ENCODE data around the gene PAPSS2.
"Not testable (repeated sequence)": the region's sequence is repeated elsewhere in the genome, so short reads cannot be mapped to it uniquely, and the experiment has no call there.

Gene PAPSS2

DNA sequence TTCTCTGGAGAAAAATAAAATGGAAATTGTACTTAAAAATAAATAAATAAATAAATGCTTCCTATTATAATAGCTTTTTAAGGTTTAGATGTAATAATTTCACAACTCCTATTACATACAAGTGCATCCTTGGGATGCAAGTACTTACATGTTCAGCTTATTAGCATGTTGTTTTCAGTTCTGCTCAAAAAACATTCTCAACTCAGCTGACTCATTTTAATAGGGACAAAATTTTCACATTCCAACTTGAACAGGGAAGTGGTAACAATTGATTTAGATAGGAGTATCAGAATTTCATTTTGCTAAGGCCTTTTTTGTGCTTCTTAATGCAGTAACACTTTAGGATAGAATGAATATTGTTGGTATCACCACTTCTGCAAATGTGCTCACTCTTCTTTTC is 16.7 kb upstream of the PAPSS2 start:
- DNase-seq (ENCODE audit: low read depth, low spot score) = no peak

- no peak for DNase-seq (ENCODE audit: low read depth, low spot score)
Observed at GRCh38 chr10:87643920-87644319, 15.8 kb upstream of the PAPSS2 start.

GRCh38 chr10:87644500-87644899 is 15.2 kb upstream of the PAPSS2 start:
- DNase-seq (ENCODE audit: low read depth, low spot score) = not testable (repeated sequence)

DNA sequence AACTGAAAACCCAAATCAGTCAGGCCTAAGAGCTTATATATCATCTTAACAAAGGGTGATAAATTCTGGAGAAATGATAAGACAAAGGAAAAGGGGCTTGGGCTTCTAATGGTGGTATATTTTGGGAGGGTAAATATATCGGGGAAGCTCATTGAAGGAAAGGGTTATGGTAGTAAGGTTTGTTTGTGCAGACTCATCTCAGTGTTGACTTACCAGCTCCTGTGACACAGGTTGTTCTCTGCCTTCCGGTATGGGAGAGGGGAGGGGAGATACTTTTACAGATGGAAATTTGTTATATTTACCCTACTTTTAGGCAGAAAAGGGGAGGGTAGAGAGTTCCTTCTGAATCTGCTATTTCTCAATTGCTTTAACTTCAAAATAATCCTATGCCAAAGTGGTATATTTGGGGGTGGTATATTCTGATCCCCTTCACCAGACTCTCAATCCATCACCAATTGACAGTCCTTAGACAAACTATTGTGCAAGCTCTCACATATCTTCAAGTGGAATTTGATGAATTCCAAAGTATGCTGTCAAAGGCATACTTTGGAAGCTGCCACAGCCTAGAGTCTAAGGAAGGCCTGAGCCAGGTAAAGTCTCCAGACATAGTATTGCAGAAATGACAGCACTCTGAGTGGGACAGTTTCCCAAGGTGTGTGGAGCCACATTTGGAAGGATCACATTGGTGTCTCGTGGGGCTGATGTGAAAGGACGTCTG is 13.3 kb upstream of the PAPSS2 start:
- DNase-seq (ENCODE audit: low read depth, low spot score) = no peak

DNA sequence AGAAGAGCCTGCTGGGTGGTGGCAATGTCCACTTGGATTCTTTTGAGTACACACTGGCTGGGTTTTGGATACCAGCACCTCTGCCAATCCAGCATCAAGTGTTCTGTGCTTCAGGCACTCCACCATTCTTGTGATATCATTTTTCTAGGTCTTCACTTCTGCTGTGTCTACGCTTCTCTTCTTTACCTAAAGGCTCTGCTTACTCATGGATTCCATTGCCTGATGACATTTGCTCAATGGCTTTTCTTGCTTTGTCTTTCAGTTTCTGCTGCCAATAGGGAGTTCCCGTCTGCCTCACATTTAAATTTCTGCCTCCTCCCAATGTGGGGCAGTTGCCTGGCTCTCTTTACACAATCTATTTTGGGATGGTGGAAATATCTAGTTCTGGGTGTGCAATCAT is 12.7 kb upstream of the PAPSS2 start:
- no peak for DNase-seq (ENCODE audit: low read depth, low spot score)

GRCh38 chr10:87650838-87651589 is 8.7 kb upstream of the PAPSS2 start:
- DNase-seq (ENCODE audit: low read depth, low spot score) = no peak

DNA sequence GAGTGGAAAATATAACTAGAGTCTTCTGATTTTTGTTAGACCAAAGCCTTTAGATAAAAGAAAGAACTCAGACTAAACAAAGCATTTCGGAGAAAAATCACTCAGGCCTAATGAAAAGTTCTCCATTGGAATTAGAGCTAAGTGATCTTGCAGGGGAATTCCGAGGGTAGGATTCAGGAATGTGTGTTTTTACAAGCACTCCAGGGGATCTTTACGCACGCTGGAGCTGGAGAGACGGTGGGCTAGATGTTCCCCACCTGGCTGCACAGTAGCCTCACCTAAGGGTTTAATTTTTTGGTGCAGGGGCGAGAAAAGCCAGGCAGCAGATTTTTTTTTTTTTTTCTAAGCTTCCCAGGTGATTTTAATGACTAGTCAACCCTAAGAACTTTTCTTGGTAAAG is 7.9 kb upstream of the PAPSS2 start:
- peak; percentile 24 for DNase-seq (ENCODE audit: low read depth, low spot score)

GRCh38 chr10:87652261-87652660 is 7.4 kb upstream of the PAPSS2 start:
- no peak for DNase-seq (ENCODE audit: low read depth, low spot score)

- DNase-seq (ENCODE audit: low read depth, low spot score) = no peak
Observed at GRCh38 chr10:87654212-87654611, 5.5 kb upstream of the PAPSS2 start.

DNA sequence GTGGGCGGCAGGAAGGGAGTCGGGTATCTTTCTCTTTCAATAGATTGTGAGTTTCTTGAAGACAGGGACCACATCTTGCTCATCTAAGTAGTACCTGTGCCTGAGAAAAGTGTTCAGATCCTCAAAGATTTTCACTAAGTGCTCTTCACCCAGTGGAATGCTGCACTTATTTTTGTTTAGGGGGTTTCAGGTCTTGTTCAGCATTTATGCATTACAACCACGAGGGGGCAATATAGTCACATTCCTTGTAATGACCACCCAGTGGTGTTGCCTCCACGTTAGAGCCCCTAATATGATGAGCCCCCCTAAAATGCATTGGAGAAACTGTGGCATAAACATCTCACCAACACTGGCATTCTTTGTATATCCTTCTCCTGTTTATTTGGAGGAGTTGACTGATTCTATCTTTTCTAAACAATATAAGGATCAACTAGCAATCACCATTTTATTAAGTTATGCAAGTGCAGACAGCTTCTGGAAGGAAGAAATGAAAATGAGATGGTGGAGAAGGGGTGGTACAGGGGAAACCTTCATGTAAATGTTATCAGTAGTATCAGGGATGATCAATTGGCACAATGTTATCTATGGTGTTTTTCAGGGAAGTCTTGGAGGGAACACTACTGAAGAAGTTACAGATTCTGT is 3.1 kb upstream of the PAPSS2 start:
- DNase-seq (ENCODE audit: low read depth, low spot score) = peak; percentile 66

GRCh38 chr10:87657371-87657770 is 2.3 kb upstream of the PAPSS2 start:
- peak; percentile 38 for DNase-seq (ENCODE audit: low read depth, low spot score)

DNA sequence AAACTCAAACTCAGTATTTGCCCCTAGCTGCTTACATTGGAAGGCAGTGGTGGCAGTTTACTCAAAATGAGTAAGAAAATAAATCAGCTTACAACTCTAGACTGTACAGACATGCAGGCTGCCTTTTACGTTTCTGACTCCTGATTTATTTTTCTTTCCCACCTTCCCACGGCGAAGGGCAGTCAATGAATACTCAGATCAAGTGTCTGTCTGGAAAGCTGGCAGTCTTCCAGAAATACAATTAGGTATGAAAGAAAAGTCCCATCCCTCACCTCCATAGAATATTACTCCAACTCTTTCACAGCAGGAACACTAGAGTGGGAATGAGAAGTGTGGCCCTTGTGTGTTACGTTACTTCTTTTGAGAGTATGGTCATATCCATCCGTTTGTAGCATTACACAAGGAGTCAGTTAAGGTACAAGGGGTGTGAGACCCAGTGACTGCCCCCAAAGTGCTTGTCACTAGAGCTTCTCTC is 1.3 kb upstream of the PAPSS2 start:
- DNase-seq (ENCODE audit: low read depth, low spot score) = peak; percentile 21

- no peak for DNase-seq (ENCODE audit: low read depth, low spot score)
Observed at GRCh38 chr10:87658858-87659555, 671 bp upstream of the PAPSS2 start.

DNA sequence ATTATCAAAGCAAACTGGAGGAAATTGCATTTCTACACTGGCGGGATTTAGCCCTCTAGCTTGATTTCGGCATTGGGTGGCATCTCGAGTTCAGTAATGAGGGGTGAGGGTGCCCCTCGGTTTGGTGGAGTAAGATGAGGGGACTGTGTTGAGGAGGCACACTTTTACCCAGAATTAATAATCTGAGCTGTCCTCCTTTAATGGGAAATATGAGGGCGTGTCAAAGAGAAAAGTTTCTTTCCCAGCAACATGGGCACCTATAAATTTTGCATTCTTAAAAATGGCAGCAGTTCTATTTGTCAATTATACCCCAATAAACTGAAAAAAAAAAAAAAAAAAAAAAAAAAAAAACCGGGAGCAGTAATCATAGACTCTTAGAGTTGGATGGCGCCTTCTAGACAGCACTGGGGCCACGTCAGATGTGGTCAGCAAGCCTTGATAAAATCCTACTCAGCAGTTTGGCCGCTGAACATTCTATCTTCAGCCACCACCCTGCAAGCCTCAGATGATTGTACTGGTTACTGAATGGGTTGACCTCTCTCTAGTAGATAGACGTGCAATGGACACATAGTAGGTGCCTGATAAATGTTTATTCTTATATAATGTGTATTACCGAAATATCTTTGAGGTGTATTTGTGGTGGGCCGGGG is 931 bp downstream of the PAPSS2 start:
- DNase-seq (ENCODE audit: low read depth, low spot score) = peak; percentile 51

- DNase-seq (ENCODE audit: low read depth, low spot score) = no peak
Observed at GRCh38 chr10:87661861-87662785, 2.4 kb downstream of the PAPSS2 start.

GRCh38 chr10:87664276-87664701 is 4.6 kb downstream of the PAPSS2 start:
- DNase-seq (ENCODE audit: low read depth, low spot score) = no peak

DNA sequence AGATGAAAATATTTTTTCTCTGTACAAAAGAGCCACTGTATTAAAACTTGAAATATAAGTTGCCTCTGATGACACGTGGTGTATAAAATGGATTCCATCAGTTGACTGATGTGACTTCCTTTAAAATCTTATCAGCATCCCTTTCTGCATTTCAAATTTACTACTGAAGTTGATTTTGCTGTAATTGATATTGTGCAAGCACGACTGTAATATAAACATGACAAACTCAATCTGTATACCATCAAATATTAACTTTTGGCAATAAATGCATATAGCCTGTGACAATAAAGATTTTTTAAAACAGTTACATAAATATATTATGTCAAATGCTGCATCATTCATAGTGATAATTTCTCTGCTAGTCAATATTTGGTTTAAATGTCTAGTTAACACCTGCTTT is 7.8 kb downstream of the PAPSS2 start:
- DNase-seq (ENCODE audit: low read depth, low spot score) = no peak

DNA sequence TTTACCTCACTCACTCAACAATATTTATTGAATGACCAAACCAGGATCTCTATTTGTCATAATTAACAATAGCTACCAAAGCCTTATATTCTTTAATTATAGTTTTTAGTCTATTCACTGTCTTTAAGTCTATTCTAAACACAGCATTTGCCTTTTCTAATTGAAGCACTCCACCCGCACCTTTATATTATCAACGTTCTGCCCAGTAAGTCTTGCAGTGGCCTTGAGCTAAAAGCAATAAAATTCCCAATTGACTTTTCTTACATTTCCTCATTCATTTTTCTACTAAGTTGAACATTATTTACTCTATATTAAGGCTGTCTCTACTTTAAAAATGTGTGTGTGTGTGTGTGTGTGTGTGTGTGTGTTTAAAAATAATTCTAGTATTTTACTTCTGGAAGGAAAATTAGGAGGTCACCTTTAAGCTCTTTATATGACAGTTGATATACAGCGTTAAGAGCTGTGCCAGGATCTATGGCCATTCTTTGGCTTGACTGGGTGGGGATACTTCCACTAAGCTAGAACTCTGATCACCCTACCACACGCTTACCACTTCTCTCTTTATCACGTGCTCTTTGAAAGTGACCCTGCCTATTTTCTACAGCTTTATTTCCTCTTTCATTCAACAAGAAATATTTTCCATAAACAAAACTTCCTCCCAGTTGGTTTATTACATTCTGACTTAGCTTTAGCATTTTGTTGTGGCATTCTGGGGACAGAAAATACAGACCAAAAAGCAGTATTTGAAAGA is 8.8 kb downstream of the PAPSS2 start:
- no peak for DNase-seq (ENCODE audit: low read depth, low spot score)

- DNase-seq (ENCODE audit: low read depth, low spot score) = no peak
Observed at GRCh38 chr10:87669752-87670151, 10.1 kb downstream of the PAPSS2 start.

DNA sequence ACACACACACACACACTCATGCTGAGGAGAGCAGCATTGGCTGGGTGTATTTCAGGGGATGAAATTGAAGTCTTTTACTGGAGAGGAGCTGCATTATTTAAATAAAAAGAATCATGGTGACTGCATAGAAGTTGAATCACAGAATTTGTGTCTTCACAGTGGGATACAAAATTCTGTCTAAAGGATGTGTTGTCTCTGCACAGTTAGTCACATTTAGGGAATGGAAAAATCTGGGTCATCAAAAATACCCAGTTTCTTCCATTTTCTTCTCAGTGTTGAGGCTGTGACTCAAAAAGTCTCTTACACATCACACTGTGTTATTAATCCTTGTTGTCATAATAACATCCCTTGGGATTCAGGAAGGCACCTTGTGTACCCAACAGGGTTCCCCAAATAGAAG is 10.9 kb downstream of the PAPSS2 start:
- DNase-seq (ENCODE audit: low read depth, low spot score) = no peak
